ENCODE results near the gene CASP12.

Gene CASP12

GRCh38 chr11:104895634-104896033 is 2.6 kb downstream of the CASP12 start:
- ChIA-PET CTCF (no interaction called here), POLR2A (no interaction called here)
- TF ChIP-seq CTCF (IDR thresholded peaks at IDR 0.05; ENCODE audit: insufficient read depth, low read length, missing control alignments) = no peak
- no peak for DNase-seq (ENCODE audit: low read depth, low spot score)
- no peak overlapping the region for H3K4me3 ChIP-seq (ENCODE audit: low read depth, low read length)

- ChIA-PET POLR2A (no interaction called here), CTCF (interaction anchor here (1.2 kb wide), 1 partner anchor 53 kb away, joined by 4 read pairs; no protein-coding TSS in a partner anchor)
- TF ChIP-seq CTCF (IDR thresholded peaks at IDR 0.05; ENCODE audit: insufficient read depth, low read length, missing control alignments) = no peak
- no peak overlapping the region for H3K4me3 ChIP-seq (ENCODE audit: low read depth, low read length)
- DNase-seq (ENCODE audit: low read depth, low spot score) = no peak
These were observed 4.4 kb downstream of the CASP12 start for GRCh38 chr11:104893876-104894275.

- CTCF ChIA-PET = interaction anchor here (0.9 to 1.2 kb wide), 2 partner anchors 15 to 54 kb away, joined by 3 to 4 read pairs; no protein-coding TSS in a partner anchor
- no peak for TF ChIP-seq CTCF (IDR thresholded peaks at IDR 0.05; ENCODE audit: insufficient read depth, low read length, missing control alignments)
- 0 out of 2 replicates have a peak overlapping the region, but pooled peaks have one; percentile 7 for H3K4me3 ChIP-seq (ENCODE audit: low read depth, low read length)
- no peak for DNase-seq (ENCODE audit: low read depth, low spot score)
- POLR2A ChIA-PET = no interaction called here
These were observed 5.3 kb downstream of the CASP12 start for GRCh38 chr11:104892723-104893511.

- no peak for TF ChIP-seq CTCF (IDR thresholded peaks at IDR 0.05; ENCODE audit: insufficient read depth, low read length, missing control alignments)
- ChIA-PET POLR2A (no interaction called here), CTCF (interaction anchor here (1.0 kb wide), 1 partner anchor 56 kb away, joined by 4 read pairs; no protein-coding TSS in a partner anchor)
- no peak for DNase-seq (ENCODE audit: low read depth, low spot score)
- H3K4me3 ChIP-seq (ENCODE audit: low read depth, low read length) = no peak overlapping the region
These were observed 7.1 kb downstream of the CASP12 start for GRCh38 chr11:104891135-104891534.

- no peak for TF ChIP-seq CTCF (IDR thresholded peaks at IDR 0.05; ENCODE audit: insufficient read depth, low read length, missing control alignments)
- DNase-seq (ENCODE audit: low read depth, low spot score) = no peak
- ChIA-PET CTCF (no interaction called here), POLR2A (no interaction called here)
- H3K4me3 ChIP-seq (ENCODE audit: low read depth, low read length) = no peak overlapping the region
These were observed 14.9 kb downstream of the CASP12 start for GRCh38 chr11:104883342-104883741.

- no peak for TF ChIP-seq CTCF (IDR thresholded peaks at IDR 0.05; ENCODE audit: insufficient read depth, low read length, missing control alignments)
- CTCF ChIA-PET = no interaction called here
- POLR2A ChIA-PET = no interaction called here
- H3K4me3 ChIP-seq (ENCODE audit: low read depth, low read length) = no peak overlapping the region
- DNase-seq (ENCODE audit: low read depth, low spot score) = no peak
These were observed 17.0 kb downstream of the CASP12 start for GRCh38 chr11:104881117-104881794.
